Activated T-cell treated with anti-CD3 and anti-CD28 coated beads for 48 hours (primary cell): ENCODE results near the gene NEURL1.

ENCODE experiments used
- DNase-seq: peaks from one replicate; pipeline ENCODE4 v3.0.0-alpha.2; 2020; ENCODE audit warnings: low read depth

Gene NEURL1

DNA sequence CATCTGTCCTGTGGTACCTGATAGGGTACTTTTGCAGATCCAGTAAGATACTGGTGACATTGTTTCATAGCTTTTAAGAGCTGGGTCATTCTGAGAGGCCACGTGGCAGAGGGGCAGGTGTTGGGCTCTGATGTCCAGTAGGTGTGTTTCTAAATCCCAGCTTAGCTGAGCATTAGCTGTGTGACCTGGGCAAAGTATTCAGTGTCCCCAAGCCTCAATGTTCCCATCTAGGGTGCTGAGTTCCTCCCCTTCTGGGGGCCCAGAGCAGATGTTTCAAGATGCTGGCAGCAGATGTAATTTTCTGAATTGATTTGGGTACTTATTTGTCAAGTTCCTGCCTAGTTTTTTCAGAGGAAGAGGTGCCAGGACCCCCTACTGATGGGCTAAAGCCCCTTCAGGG lies 52.9 kb downstream of the NEURL1 start:
- DNase-seq = no peak

DNA sequence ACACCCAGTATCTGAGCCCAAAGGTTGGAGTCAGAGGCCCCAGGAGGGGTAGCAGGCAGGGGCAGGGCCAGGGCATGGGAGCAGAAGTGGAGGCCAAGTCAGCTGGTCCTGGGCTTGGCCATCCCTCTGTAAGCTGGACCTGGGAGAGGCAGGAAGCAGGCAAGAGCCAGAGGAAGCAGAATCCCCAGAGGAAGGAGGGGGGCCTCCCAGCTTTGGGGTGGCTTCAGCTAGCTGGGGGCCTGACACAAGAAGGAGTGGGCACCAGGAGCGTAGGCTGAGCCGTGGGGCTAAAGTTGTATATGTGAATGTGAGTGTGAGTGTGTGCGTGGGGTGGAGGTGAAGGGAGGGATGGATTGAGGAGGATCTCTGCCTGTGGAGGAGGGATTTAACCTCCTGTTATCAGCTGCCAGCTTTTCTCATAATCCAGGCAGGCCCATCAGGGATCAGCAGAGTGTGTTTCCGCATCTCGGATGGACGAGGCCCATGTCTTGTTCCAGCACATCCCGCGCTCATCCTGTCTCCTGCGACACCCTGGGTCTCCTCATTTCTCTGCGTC lies 54.0 kb downstream of the NEURL1 start:
- DNase-seq = no peak

DNA sequence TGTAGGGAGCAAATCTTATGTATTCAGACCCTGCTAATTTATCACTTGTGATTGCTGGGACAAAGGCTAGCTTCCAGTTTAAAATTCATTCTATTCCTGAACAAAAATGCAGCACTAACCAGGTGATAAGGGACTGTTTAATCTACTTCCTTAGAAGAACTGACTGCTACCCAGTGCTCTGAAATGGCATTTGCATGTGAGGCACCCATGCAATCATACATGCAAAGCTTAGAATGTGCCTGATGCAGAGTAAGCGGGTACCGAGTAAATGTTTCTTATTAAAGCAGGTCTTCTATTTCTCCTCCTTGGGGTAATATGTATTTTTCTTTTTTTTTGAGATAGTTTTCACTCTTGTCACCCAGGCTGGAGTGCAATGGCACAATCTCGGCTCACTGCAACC lies 54.5 kb downstream of the NEURL1 start:
- no peak for DNase-seq

DNA sequence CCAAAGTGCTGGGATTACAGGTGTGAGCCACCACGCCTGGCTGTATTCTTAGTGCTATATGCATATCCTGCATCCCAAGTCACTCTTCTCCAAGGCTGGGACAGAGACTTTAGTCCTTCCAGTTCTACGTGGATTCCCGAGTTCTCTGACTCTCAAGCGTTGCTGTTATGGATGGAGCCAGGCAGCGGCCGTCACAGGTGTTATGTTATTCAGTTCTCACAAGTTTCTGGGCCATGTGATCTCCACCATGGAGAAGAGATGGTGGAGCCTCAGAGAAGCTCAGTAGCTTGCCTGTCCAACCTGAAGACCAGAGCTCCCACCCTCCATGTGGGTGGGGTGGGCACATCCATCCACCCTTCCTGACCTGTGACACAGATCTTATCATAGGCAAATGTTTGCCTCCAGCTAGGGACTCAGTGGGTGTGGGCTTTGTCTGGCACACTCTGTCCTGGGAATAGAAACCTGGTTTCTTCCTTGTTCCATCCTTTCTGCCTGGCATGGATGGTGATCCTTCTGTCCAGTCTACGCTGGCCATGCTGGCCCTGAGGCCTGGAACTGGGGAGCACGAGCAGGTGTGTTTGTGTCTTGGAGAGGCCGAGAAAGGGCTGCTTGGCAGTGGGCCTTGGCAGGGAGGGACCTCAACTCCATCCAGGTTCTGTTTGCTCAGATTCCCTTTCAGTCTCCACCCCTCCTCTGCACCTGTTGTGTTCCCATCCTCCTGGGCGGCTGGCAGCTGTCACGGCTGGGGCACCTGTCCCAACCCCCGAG lies 55.3 kb downstream of the NEURL1 start:
- no peak for DNase-seq

DNA sequence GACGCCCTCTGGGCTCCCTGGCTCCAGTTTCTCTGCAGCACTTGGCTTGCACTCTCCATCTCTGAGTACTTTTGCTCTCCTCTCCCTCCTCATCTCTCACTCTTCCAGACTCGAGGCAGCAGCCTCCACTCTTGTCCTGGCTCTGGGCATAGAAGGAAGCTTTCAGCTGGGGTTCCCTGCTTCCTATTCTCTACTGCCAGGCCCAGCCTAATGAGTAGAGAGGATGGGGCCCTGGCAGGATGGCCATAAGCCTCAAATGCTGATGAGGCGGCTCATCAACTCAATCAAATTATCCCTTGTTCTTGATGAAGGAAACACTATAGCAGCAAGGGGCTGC lies 55.8 kb downstream of the NEURL1 start:
- no peak for DNase-seq

DNA sequence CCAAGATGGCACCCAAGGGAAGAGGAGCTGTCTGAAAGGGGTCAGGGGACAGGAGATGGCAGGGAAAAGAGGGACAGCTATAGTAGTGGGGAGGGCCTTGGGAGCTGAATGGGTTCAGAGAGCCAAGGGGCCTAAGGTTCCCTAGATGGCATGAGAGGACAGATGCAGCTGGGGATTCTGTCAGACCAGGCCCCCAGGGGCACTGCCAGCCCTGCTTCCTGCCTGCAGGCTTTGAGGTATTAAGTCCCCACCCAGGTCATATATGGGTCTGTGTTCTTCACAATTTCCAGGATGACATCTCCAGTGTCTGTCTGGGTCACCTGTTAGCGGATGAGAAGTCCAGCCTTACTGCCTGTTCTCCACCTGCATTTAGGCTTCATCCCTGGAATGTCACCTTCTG lies 56.7 kb downstream of the NEURL1 start:
- DNase-seq = no peak

DNA sequence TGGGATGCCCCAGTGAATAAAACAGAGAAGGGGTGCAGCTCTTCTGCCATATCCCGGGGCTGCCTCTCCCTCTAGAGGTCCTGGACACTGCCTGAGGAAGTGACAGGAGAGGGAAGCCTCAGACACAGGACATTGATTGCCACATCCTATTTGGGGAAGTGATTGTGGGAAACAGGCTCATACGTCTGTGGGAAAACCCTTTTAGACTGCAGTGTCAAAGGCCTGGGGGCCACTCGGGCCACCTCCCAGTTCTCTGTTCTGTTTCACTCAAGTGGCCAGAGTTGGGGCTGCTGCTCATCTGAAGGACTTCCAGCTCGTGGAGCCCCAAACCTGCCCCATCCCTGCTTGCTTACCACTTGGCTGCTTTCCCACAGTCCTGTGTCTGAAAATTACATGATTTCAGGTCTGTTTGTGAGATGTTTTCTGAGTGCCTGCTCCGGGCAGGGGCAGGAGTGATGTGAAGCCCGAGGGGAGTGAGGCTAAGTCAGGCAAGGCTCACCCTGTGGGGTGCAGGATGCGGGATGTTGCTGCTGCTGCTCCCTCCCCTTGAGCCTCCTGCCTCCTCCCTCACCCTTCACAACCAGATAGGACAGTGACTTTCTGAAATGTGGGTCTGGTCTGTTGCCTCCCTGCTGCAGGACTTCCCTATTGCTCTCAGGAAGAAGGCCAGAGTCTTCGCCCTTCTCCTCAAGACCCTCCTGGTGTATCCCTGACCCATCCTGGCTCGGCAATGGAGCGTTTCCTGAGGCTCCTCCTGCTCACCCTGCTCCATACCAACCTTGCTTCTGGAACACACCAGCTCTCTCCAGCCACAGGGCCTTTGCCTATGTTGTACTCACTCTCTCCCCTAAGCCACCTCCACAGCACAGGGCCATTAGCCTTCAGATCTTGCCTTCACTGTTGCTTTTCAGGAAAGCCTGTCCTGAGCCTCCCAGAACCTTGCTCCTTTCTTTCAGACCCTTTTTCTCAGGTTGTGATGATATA lies 58.4 kb downstream of the NEURL1 start:
- DNase-seq = no peak

DNA sequence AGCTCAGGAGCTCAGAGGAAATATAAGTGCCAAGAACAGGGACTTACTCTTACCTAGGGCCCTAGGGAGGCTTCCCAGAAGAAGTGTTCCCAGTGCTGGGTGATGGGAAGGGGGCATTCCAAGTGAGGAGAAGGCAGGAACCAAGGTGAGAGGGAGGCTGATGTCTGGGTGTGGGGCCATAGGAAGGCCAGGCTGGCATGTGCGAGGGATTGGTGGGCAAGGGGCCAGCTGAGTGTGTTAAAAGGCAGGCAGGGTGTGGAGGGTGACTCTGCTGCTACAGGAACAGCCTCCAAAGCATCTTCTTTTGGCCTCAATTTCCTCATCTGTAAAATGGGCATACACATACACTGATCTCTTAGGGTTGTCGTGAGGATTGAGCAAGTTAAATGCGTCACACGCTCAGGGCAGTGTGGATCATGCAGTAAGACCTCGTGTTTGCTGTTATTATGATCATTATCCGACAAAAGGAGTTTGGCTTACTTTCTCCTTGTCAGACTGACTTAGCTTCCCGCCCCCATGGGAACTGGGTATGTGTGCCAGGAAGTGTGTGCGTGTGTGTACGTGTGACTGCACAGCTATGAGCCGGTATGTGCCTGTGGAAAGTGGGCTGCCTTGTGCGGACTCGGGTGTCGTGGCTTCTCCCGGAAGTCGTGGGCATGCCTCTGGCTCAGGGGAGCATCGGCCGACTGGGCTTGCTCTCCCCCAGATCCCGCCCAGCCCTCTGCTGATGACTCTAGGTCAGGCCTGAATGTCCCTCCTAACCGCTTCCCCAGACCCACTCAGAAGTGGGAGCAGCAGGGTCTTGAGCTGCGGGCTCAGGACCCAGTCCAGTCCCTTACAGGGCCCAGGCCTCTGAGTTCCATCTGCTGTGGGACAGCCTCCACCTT lies 59.6 kb downstream of the NEURL1 start:
- DNase-seq = no peak

DNA sequence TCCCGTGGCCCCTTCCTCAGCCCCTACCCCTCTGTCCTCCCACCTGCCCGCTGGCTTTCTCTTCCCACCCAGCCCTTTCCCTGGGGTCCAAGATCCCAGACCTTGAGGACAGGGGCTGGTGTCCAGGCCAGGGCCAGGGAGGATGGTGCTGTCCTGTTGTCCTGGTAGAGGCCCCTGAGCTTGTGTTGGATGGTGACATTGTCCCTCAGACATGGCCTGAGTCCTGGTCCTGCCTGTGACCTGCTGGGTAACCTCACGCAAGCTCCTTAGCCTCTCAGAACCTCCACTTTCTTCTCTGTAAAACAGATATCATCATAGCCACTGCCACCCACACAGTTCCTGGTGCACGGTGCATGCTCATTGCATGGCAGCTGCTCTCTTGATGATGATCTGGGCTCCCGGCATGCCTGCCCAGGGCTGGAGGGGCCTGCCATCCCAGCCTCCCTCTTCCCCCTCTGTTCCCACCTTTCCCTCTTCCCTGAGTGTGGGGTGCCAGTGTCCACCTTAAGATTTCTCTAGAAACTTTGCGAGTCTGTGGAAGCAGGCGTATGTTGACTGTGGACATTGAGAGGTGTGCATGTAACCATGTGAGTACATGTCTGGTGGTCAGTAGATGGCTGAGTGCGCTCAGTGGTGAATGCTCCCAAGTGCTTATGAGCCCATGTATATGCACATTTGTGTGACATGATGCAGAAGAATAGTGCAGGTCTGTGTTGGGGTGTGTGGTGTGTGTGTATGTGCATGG lies 60.4 kb downstream of the NEURL1 start:
- DNase-seq = peak; percentile 57

DNA sequence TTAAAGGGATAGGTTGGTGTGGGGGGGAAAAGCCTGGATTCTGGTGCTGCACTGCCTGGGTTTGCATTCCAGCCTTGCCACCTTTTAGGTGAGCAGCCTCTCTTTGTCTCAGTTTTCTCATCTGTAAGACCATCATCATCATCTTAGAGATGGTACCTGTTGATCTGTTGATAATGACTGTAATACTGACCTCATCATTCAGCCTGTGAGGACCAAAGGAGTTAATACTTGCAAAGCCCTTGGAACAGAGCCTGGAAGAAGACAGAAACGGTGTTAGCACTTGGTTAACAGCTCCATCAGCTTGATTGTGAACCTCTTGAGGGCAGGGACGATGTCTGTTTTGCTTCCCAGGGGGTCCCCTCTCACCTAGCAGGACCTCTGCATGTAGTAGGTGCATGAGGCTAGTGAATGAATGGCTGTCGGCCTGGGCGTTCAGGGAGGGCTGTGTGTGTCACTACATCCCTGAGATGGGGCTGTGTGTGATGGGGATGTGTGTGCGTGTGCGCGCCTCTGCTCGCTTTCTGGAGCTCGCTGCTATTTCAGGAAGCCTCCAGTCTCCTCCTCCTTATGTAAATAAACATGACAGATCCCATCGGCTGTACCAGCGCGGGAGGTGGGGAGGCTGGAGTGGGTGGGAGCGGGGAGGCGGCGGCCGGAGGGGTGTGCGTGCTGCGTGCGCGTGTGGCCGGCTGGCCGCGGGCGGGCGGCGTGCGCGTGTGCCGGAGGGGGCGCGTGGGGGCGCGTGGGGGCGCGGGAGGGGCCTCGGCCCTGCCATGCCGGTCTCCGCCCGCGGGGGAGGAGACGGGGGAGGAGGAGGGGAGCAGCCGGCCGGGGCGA lies 61.2 kb downstream of the NEURL1 start:
- DNase-seq = no peak

DNA sequence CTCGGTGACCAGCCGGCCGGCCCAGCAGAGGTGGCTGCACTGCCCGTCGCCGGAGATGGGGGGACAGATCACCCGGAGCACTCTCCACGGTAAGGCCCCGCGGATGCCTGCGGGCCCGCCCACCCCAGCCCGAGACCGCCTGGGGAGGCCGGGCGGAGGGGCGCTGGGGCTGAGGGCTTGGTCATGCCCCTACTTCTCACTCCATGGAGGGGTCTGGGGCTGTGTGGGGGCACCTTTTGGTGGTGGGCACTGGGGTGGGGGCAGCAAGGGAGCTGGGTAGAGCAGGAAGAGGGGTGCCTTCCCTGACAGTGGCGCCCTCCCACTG lies 61.8 kb downstream of the NEURL1 start:
- no peak for DNase-seq

DNA sequence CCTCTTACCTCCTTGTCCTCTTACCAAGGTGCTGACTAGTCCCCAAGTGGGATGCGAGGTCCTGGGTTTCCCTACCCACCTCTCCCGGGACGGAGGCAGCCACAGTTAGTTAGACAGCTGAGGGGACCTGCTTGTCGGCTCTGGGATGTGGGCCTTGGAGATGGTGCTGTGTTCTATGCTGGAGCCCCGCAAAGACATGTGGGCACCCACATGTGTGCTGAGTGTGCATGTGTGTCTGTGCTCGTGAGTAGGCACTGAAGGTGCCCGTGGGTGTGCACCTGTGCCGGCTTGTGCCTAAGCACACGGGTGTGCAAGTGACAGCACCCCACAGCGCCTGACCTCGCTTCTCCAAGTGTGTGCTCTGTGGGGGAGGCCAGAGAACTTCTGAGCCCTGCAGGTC lies 62.2 kb downstream of the NEURL1 start:
- DNase-seq = no peak

DNA sequence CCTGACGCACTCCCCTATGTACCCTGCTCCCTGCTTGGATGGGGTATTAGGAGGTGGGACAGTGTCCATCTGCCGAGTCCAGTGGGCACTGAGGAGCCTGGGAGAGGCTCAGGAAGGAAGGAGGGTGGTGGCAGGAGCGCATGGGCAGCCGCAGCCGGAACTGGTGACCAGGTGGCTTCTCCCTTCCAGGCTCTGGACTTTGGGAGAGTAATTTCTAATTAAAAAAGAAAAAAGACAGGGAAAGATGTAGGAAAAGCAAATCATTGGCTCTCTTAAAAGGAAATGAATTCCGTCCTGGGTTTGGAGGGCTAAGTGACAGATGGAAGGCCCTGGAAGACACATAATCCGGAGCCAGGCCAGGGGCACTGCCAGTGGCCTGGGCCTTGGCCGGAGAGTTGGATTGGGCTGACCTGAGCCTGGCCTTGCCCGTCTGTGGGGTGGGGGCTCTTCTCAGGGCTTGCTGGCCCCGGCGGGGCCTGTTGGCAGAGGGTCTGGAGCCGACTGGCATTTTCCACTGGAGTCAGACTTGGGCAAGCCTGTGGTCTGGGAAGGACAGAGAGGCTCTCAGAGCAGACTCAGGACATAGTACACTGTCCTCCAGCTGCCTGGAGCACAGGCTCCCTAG lies 63.0 kb downstream of the NEURL1 start:
- no peak for DNase-seq

DNA sequence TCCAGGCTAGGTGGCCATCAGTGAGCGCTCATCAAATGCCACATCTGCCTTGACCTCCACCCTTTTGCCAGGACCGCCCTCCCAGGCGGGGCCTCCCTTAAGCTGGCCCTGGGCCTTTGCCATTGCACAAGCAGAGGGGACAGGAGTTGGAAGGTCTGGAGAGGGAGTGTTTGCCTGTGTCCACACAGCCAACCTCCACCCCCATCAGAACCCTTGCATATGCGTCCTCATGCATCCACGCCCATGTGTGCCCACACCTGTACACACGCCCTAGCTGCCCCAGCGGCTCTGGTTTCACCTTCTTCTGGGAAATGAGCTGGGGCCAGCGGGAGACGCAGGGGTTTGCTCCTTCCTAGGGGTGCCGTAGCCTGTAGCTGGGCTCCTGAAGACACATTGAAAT lies 64.0 kb downstream of the NEURL1 start:
- DNase-seq = no peak

DNA sequence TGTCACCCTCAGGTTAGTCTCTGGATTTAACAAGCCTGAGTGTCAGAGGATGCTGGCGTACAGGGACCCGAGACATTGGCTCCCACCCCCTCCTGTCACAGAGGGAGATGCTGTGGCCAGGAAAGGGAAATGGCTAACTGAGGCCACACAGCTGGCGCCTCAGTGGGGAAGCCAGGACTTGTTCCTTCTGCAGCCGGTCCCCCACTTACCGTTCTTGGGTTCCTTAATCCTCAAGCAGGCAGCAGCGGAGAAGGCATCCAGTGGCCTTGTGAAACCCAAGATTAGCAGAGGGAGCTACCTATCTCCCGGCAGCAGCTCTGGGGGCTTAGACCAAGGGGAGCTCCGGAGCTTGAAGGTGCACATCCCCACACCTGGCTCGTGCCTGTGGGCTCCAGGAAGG lies 65.4 kb downstream of the NEURL1 start:
- DNase-seq = no peak

DNA sequence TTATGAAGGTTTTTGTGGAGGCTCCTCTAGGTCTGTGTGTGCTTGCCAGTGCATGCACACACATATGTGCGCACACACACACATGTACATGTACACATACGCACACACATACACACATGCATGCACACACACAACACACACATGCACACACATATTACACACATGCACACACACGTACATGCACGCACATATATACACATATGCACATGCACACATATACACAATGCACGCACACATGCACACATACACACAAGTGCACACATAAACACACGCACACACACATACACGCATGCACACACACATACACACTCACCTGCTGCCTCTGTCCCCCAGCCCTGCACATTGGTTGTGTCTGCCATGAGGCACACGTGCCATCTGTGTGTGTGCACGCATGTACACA lies 66.3 kb downstream of the NEURL1 start:
- DNase-seq = no peak

DNA sequence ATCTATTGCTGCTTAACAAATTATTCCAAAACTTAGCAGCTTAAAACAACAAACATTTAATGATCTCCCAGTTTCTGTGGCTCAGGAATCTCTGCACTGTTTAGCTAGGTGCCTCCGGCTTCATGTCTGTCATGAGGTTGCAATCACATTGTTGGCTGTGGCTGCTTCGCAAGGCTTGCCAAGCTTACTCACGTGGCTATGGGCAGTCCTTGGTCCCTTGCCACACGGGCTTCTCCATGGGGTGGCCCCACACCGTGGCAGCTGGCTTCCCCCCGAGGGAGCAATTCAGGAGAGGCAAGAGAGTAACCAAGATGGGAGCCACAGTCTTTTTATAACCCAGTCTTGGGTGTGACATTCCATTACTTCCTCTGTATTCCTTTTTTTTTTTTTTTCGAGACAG lies 67.4 kb downstream of the NEURL1 start:
- DNase-seq = no peak

DNA sequence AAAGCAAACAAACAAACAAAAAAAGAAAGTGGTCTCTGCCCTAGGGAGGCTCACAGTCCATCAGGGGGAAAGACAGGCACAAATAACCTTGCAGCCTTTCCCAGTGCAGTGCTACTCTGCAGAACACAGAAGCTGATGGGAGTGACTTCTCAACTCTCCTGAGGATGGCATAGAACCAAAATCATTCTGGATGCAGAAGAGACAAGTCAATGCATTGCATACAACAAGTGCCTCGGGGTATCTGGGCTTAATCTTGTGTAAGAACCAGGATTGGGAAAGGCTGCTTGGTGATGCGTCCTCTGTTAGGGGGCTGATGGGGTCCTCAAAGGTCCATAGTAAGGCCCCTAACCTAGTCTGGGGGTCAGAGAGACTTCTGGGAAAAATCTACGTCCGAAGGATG lies 68.9 kb downstream of the NEURL1 start:
- no peak for DNase-seq

DNA sequence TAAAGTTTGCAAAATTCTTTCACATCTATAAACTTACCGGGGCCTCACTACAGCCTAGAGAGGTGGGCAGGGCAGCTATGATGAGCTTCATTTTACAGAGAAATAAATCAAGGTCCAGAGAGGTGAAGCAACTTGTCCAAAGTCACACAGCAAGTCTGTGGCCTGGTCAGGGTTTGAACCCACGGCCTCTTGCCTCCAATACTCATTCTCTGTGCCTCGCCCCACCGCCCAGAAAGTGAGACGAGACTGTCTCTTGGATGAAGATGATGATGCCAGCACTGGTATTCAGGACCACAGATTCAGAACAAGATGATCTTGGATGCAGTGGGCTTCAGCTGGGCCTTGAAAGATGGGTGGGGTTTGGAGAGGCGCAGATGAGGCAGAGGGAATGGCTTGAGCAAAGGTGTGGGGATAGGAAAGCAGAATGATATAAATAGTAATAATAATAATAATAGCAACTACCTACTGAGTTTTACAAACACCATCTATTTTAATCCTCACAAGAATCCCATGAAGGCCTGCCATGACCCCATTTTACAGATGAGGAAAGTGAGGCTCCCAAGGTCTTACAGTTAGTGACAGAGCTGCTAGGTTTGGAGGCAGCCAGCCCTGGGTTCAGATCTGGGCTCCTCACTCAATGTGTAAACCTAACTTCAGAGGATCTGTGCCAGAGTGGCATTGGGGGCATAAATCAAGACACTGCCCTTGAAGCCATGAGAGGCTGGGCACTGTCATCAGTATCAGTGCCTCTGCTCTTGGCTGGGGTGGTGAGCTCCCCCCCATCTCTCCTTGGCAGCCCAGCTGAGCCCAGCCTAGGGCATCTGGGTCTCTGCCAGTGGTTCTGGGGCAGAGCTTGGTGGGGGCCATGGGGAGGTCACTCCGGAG lies 70.0 kb downstream of the NEURL1 start:
- DNase-seq = no peak
